WERI-Rb-1 (cell line): Measurements from ENCODE around the gene ASB16.
"Not testable (repeated sequence)": the region's sequence is repeated elsewhere in the genome, so short reads cannot be mapped to it uniquely, and the experiment has no call there.

ENCODE experiments used
- DNase-seq: peaks from one replicate; pipeline ENCODE4 v3.0.0-alpha.2; 2020
- H3K27ac ChIP-seq: fragments of 250-450 bp; sonication (Bioruptor Pico); 2 replicates; pipeline ENCODE4 v1.5.1; 2020; ENCODE audit warnings: mild to moderate bottlenecking, moderate library complexity
- H3K27me3 ChIP-seq: fragments of 250-450 bp; sonication (Bioruptor Pico); 2 replicates; pipeline ENCODE4 v1.5.1; 2021; ENCODE audit warnings: mild to moderate bottlenecking, low read depth, moderate library complexity; ENCODE audit not compliant: insufficient read depth, severe bottlenecking
- H3K36me3 ChIP-seq: fragments of 250-450 bp; sonication (Bioruptor Pico); 2 replicates; pipeline ENCODE4 v1.5.1; 2020; ENCODE audit warnings: mild to moderate bottlenecking, moderate library complexity
- H3K4me3 ChIP-seq: 2 replicates; pipeline ENCODE4 v1.5.1; 2011; ENCODE audit warnings: low read depth, mild to moderate bottlenecking, control low read depth, low read length
- H3K9me3 ChIP-seq: fragments of 250-450 bp; sonication (Bioruptor Pico); 2 replicates; pipeline ENCODE4 v1.5.1; 2021; ENCODE audit warnings: mild to moderate bottlenecking, moderate library complexity; ENCODE audit not compliant: severe bottlenecking
- TF ChIP-seq, protein P1 (sequence below): IDR thresholded peaks from 2 replicates; pipeline ENCODE4 v1.5.1; 2011; ENCODE audit warnings: low read depth, mild to moderate bottlenecking, control low read depth, inconsistent platforms, low read length

ASB16 gene

DNA sequence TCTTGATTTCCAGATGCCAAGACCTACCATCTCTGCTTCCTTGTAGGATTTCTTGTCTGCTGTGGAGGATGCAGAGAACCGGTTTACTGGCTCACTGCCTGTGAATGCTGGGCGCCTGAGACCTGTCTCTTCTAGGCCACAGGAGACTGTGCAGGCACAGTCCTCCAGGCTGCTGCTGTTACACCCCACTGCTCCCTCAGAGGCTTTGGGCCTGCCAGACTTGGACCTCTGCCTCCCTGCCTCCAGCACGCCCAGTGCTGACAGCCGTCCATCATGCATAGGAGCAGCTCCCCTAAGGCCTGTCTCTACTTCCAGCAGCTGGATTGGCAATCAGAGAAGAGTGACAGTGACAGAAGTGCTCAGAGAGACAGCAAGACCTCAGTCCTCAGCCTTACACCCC, 22.7 kb upstream of the ASB16 start:
- H3K27ac ChIP-seq, result no peak overlapping the region
- no peaks in the 10 kb centered on the region for H3K9me3 ChIP-seq
- no peaks in the 10 kb centered on the region for H3K27me3 ChIP-seq
- TF ChIP-seq, protein P1, sequence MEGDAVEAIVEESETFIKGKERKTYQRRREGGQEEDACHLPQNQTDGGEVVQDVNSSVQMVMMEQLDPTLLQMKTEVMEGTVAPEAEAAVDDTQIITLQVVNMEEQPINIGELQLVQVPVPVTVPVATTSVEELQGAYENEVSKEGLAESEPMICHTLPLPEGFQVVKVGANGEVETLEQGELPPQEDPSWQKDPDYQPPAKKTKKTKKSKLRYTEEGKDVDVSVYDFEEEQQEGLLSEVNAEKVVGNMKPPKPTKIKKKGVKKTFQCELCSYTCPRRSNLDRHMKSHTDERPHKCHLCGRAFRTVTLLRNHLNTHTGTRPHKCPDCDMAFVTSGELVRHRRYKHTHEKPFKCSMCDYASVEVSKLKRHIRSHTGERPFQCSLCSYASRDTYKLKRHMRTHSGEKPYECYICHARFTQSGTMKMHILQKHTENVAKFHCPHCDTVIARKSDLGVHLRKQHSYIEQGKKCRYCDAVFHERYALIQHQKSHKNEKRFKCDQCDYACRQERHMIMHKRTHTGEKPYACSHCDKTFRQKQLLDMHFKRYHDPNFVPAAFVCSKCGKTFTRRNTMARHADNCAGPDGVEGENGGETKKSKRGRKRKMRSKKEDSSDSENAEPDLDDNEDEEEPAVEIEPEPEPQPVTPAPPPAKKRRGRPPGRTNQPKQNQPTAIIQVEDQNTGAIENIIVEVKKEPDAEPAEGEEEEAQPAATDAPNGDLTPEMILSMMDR, result no peak
- peaks cover 62% of the 10 kb centered on the region for H3K36me3 ChIP-seq
- H3K4me3 ChIP-seq, result no peak overlapping the region
- DNase-seq, result no peak

DNA sequence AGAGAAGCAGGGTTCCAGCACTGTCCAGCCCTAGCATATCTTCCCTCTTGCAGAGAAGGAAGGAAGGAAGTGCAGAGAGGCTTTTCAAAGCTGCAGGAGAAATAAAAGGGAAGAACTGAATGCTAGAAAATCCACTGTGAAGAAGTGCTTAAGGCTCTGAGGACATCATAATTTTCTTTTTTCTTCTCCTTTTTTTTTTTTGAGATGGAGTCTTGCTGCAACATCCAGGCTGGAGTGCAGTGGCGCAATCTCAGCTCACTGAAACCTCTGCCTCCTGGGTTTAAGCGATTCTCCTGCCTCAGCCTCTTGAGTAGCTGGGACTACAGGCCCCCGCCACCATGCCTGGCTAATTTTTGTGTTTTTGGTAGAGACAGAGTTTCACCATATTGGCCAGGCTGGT, 21.4 kb upstream of the ASB16 start:
- not testable (repeated sequence) for H3K27ac ChIP-seq, H3K27me3 ChIP-seq, H3K4me3 ChIP-seq, DNase-seq, H3K9me3 ChIP-seq
- H3K36me3 ChIP-seq, result peaks cover 74% of the 10 kb centered on the region

DNA sequence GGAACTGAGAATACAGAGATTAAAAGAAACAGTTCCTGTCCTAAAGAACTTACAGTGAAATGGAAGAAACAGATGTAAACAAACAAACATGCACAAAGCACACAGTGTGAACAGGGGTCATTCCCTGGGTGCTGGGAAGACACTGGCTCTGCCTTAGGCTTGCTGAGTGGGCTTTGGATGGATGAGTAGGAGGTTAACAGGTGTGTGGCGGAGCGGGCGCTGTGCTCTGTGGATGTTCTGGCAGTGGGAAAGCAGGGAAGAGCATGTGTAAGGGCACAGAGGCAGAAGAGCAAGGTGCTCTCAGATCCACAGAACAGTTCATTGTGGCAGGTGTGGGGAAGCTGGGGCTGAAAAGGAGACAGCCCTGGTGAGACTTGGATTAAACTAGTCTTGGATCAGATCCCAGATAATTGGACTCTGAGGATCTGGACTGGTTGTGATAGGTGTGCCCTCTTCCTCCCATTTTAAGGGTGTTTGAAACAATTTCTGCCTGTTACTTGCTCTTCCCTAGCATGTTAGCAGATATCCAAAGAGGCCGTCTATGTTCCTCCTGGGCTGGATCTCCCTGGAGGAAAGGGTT, 20.7 kb upstream of the ASB16 start:
- no peak overlapping the region for H3K4me3 ChIP-seq
- DNase-seq, result no peak
- no peak overlapping the region for H3K27ac ChIP-seq
- no peaks in the 10 kb centered on the region for H3K9me3 ChIP-seq
- no peaks in the 10 kb centered on the region for H3K27me3 ChIP-seq
- H3K36me3 ChIP-seq, result peaks cover 81% of the 10 kb centered on the region
- TF ChIP-seq, protein P1, result no peak

DNA sequence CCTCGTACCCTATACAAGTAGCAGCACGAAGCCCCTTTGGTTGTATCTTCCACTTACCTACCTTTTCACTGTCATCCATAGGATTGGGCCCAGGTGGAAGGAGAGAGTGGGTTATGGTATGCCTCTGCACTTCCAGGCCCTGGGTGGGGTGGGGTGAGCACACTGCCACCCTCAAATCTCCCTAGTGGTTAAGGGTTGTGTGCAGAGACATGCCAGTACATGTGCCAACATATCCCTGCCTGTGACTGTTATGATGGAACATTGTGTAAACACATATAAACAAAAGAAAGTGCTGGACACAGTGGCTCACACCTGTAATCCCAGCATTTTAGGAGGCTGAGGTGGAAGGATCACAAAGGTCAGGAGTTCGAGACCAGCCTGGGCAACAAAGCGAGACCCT, 17.6 kb upstream of the ASB16 start:
- Histone ChIP-seq H3K27me3 (no peaks in the 10 kb centered on the region), H3K9me3 (no peaks in the 10 kb centered on the region), H3K4me3 (no peak overlapping the region), H3K27ac (no peak overlapping the region), H3K36me3 (peaks cover 66% of the 10 kb centered on the region)
- DNase-seq, result no peak
- TF ChIP-seq, protein P1, result no peak

DNA sequence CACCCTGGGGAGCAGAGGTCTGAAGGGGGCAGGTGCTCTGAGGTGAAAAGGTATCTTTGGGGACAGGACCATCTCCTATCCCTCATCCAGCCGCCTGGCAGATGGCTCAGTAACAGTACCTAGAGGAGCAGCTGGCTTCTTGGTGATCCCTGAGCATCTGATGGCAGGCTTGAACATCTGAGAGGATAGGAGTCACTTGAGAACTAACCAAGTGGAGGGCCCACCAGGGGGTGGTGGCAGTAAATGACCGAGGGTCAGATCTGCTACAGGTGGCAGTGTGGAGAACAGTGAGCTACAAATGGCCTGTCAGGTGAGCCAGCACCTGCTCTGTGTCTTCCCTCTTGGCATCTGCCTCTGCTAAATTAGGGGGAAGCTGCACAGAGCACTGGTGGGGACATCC, 15.0 kb upstream of the ASB16 start:
- H3K9me3 ChIP-seq, result no peaks in the 10 kb centered on the region
- peaks cover 64% of the 10 kb centered on the region for H3K36me3 ChIP-seq
- DNase-seq, result peak; percentile 93
- H3K4me3 ChIP-seq, result no peak overlapping the region
- H3K27me3 ChIP-seq, result no peaks in the 10 kb centered on the region
- H3K27ac ChIP-seq, result peak overlapping the region; percentile 69
- TF ChIP-seq, protein P1, result peak; percentile 37; the same call in 1 of the 2 replicates

DNA sequence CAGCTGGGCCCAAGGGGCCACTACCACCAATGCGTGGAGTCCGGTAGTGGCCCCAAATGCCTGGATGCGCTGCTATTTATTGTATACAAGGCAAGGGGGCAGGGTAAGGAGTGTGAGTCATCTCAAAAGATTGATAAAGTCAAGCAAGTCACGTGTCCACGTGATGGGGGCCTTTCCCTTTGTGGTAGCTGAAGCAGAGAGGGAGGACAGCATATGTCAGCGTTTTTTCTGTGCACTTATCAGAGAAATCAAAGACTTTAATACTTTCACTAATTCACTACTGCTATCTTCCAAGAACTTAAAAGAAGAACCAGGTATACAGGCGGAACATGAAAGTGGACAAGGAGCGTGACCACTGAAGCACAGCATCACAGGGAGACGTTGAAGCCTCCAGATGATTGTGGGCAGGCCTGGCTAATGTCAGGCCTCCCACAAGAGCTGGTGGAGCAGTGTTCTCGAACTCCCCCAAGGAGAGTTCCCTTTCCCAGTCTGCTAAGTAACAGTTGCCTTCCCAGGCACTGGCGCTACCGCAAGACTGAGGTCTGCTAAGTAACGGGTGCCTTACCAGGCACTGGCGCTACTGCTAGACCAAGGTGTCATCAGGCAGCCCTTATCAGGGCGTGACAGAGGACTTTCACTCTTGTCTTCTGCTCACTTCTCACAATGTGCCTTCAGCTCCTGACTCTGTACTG, 10.8 kb upstream of the ASB16 start:
- TF ChIP-seq, protein P1, result no peak

More for the DNA sequence above, 10.8 kb upstream of the ASB16 start:
- Histone ChIP-seq H3K36me3 (peaks cover 44% of the 10 kb centered on the region), H3K4me3 (no peak overlapping the region), H3K9me3 (no peaks in the 10 kb centered on the region), H3K27ac (no peak overlapping the region), H3K27me3 (no peaks in the 10 kb centered on the region)
- DNase-seq, result no peak
